Bladder microvascular endothelial cell (primary cell): ENCODE measurements around the gene LIPT1. TPM values are rescaled to one million over a fixed set of nuclear protein-coding genes. Genes with fewer than 3 reads are reported as not detected.

ENCODE experiments used
- total RNA-seq: library from RNA; depleted of rRNA; stranded (reverse); fragments of >200 nt; gene quantifications from 2 replicates; pipeline ENCODE4 v1.2.3, GENCODE V29; 2014

LIPT1 gene
- 3.1 and 5.8 TPM in 2 replicates for total RNA-seq

GRCh38 chr2:99154643-99155536 is at the start of gene LIPT1, which contains the start of gene TSGA10:
TSS of gene LIPT1 (plus strand) at chr2:99154967. CDS start at chr2:99161958, 6,991 bp downstream.
TSS of gene TSGA10 (minus strand) at chr2:99154942. CDS start at chr2:99109439, 45,503 bp downstream.

GRCh38 chr2:99141110-99142108 is 13.4 kb upstream of the LIPT1 start, which contains the start of gene C2orf15:
TSS of gene C2orf15 (plus strand) at chr2:99141707. CDS start at chr2:99150559, 8,852 bp downstream.

GRCh38 chr2:99180755-99181623 is 26.2 kb downstream of the LIPT1 start, which contains the start of the genes MITD1 and MRPL30:
TSS of gene MITD1 (minus strand) at chr2:99181058. CDS start at chr2:99180981, 77 bp downstream.
TSS of gene MRPL30 (plus strand) at chr2:99181184. CDS start at chr2:99186204, 5,020 bp downstream.

Other genes with a start within 250 kb of the LIPT1 start
- 2.9 and 6.5 TPM in 2 replicates for gene CRACDL, start 218.7 kb upstream of the LIPT1 start, total RNA-seq
- gene C2orf15, start 13.3 kb upstream of the LIPT1 start, total RNA-seq, result under 0.01 TPM in 1 of 2 replicates, not detected in the other
- gene TSGA10, start within 50 bp of the LIPT1 start, total RNA-seq, result 1.3 and 2.6 TPM in 2 replicates
- gene MITD1, start 26.1 kb downstream of the LIPT1 start, total RNA-seq, result 24.4 and 28.5 TPM in 2 replicates
- 23.3 and 32.9 TPM in 2 replicates for gene MRPL30, start 26.2 kb downstream of the LIPT1 start, total RNA-seq
- not detected in 2 replicates for gene LYG2, start 100.7 kb downstream of the LIPT1 start, total RNA-seq
- gene LYG1, start 146.2 kb downstream of the LIPT1 start, total RNA-seq, result 0.49 and 0.57 TPM in 2 replicates
- 55.9 and 66.1 TPM in 2 replicates for gene TXNDC9, start 181.4 kb downstream of the LIPT1 start, total RNA-seq
- gene EIF5B, start 182.4 kb downstream of the LIPT1 start, total RNA-seq, result 19.1 and 60.0 TPM in 2 replicates